IMR-90 (cell line): Measurements from ENCODE around the gene RPS6KA2. TPM values are rescaled to one million over a fixed set of nuclear protein-coding genes. Genes with fewer than 3 reads are reported as not detected.

ENCODE experiments used
- ATAC-seq: fragments of 200-7000 bp; cut with Tn5 transposase; 2 replicates; pipeline ENCODE4 v1.9.1; 2020; ENCODE audit warnings: low read depth, mild to moderate bottlenecking, moderate library complexity
- BruUV-seq: library from RNA; stranded (reverse); fragments of 400-500 nt; replicated peaks from 2 replicates; lab custom pipeline; 2021; lab: Mats Ljungman, UMichigan
- CTCF ChIA-PET: fragments of 300-600 bp; formaldehyde crosslinking; extraction: SDS; loops from one replicate; lab custom pipeline; 2021; ENCODE audit warnings: antibody characterized with exemption; lab: Yijun Ruan, JAX
- POLR2A ChIA-PET: fragments of 300-600 bp; sonication (Branson Sonifier 250); formaldehyde crosslinking; loops from one replicate; lab custom pipeline; 2022; ENCODE audit warnings: antibody characterized with exemption; ENCODE audit not compliant: unreplicated experiment; lab: Charles Lee
- DNase-seq: peaks from one replicate; pipeline ENCODE4 v3.0.0; 2013
- H2AFZ ChIP-seq: replicated peaks from 2 replicates; pipeline ENCODE3; 2013; ENCODE audit warnings: low read length, mild to moderate bottlenecking; ENCODE audit not compliant: poor library complexity
- H2AK5ac ChIP-seq: 2 replicates; pipeline ENCODE4 v1.6.1; 2013; ENCODE audit warnings: low read depth, low read length, inconsistent platforms
- H2AK9ac ChIP-seq: replicated peaks from 2 replicates; pipeline ENCODE3; 2013; ENCODE audit warnings: mild to moderate bottlenecking, low read depth, low read length, moderate library complexity; ENCODE audit not compliant: poor library complexity
- H2BK120ac ChIP-seq: 2 replicates; pipeline ENCODE4 v1.6.1; 2013; ENCODE audit warnings: low read depth, low read length, inconsistent platforms
- H2BK15ac ChIP-seq: 3 replicates; pipeline ENCODE4 v1.6.1; 2013; ENCODE audit warnings: low read depth, low read length, inconsistent platforms
- H2BK20ac ChIP-seq: 2 replicates; pipeline ENCODE4 v1.6.1; 2013; ENCODE audit warnings: low read depth, mild to moderate bottlenecking, inconsistent platforms, low read length, moderate library complexity
- H2BK5ac ChIP-seq: 2 replicates; pipeline ENCODE4 v1.6.1; 2013; ENCODE audit warnings: mild to moderate bottlenecking, low read depth, low read length, inconsistent platforms; ENCODE audit not compliant: poor library complexity, severe bottlenecking
- H3K14ac ChIP-seq: replicated peaks from 2 replicates; pipeline ENCODE4 v1.6.1; 2013; ENCODE audit warnings: low read depth, low read length, inconsistent platforms
- H3K18ac ChIP-seq: 2 replicates; pipeline ENCODE4 v1.6.1; 2013; ENCODE audit warnings: low read depth, low read length, control low read depth
- H3K23ac ChIP-seq: 2 replicates; pipeline ENCODE4 v1.6.1; 2013; ENCODE audit warnings: low read depth, low read length, inconsistent platforms
- H3K27ac ChIP-seq: 2 replicates; pipeline ENCODE4 v1.5.1; 2013; ENCODE audit warnings: mild to moderate bottlenecking, control low read depth, low read length; ENCODE audit not compliant: insufficient read depth
- H3K27me3 ChIP-seq: 2 replicates; pipeline ENCODE4 v1.6.1; 2013; ENCODE audit warnings: low read length; ENCODE audit not compliant: control insufficient read depth, insufficient read depth
- H3K36me3 ChIP-seq: 2 replicates; pipeline ENCODE4 v1.6.1; 2013; ENCODE audit warnings: low read length, mixed read lengths; ENCODE audit not compliant: control insufficient read depth, insufficient read depth
- H3K4ac ChIP-seq: 2 replicates; pipeline ENCODE4 v1.6.1; 2013; ENCODE audit warnings: low read depth, low read length, inconsistent platforms
- H3K4me1 ChIP-seq: 2 replicates; pipeline ENCODE4 v1.6.1; 2013; ENCODE audit warnings: low read length, mixed read lengths; ENCODE audit not compliant: control insufficient read depth, insufficient read depth
- H3K4me2 ChIP-seq: 2 replicates; pipeline ENCODE4 v1.6.1; 2013; ENCODE audit warnings: low read depth, mild to moderate bottlenecking, control low read depth, low read length, moderate library complexity
- H3K4me3 ChIP-seq: 2 replicates; pipeline ENCODE4 v1.5.1; 2013; ENCODE audit warnings: low read depth, mild to moderate bottlenecking, control low read depth, low read length, moderate library complexity; ENCODE audit not compliant: insufficient read depth
- H3K56ac ChIP-seq: 2 replicates; pipeline ENCODE4 v1.6.1; 2013; ENCODE audit warnings: low read length, inconsistent platforms; ENCODE audit not compliant: insufficient read depth; ENCODE audit errors: extremely low read depth
- H3K79me1 ChIP-seq, 2 experiments: 2 replicates each; pipeline ENCODE4 v1.6.1; 2013; ENCODE audit warnings: low read length in 2 of 2, inconsistent platforms in 1 of 2, low read depth in 1 of 2
- H3K9ac ChIP-seq: 2 replicates; pipeline ENCODE4 v1.6.1; 2013; ENCODE audit warnings: low read depth, low read length, control low read depth
- H3K9me1 ChIP-seq: 2 replicates; pipeline ENCODE4 v1.6.1; 2013; ENCODE audit warnings: low read length, inconsistent platforms; ENCODE audit not compliant: insufficient read depth
- H3K9me3 ChIP-seq: 2 replicates; pipeline ENCODE4 v1.6.1; 2013; ENCODE audit warnings: low read length; ENCODE audit not compliant: control insufficient read depth, insufficient read depth
- H4K20me1 ChIP-seq: 2 replicates; pipeline ENCODE4 v1.6.1; 2013; ENCODE audit warnings: low read length, inconsistent platforms; ENCODE audit not compliant: insufficient read depth
- H4K5ac ChIP-seq: 2 replicates; pipeline ENCODE4 v1.6.1; 2013; ENCODE audit warnings: mild to moderate bottlenecking, low read depth, low read length, control low read depth
- H4K8ac ChIP-seq, 2 experiments: 2 replicates each; pipeline ENCODE4 v1.6.1; 2013; ENCODE audit warnings: low read depth in 2 of 2, low read length in 2 of 2, control low read depth in 1 of 2, inconsistent platforms in 1 of 2
- H4K91ac ChIP-seq: 2 replicates; pipeline ENCODE4 v1.6.1; 2013; ENCODE audit warnings: low read depth, low read length, inconsistent platforms; ENCODE audit not compliant: insufficient read depth
- BHLHE40 ChIP-seq: fragments of 150-350 bp; IDR thresholded peaks from 2 replicates; pipeline ENCODE4 v1.6.1; 2016; ENCODE audit warnings: mild to moderate bottlenecking, low read depth, low read length
- CEBPB ChIP-seq: IDR thresholded peaks from 2 replicates; pipeline ENCODE4 v1.6.1; 2012; ENCODE audit warnings: low read depth, low read length, improper control_type of control experiment
- CHD1 ChIP-seq: IDR thresholded peaks from 2 replicates; pipeline ENCODE4 v1.6.1; 2012; ENCODE audit warnings: low read depth, low read length, improper control_type of control experiment
- FOS ChIP-seq: fragments of 150-350 bp; IDR thresholded peaks from 2 replicates; pipeline ENCODE4 v1.6.1; 2016; ENCODE audit warnings: low read depth, low read length
- MAFK ChIP-seq: IDR thresholded peaks from 2 replicates; pipeline ENCODE4 v1.6.1; 2012; ENCODE audit warnings: low read depth, low read length, improper control_type of control experiment
- MAZ ChIP-seq: IDR thresholded peaks from 2 replicates; pipeline ENCODE4 v1.6.1; 2012; ENCODE audit warnings: low read depth, mild to moderate bottlenecking, low read length, improper control_type of control experiment, moderate library complexity, borderline replicate concordance
- MXI1 ChIP-seq: IDR thresholded peaks from 2 replicates; pipeline ENCODE4 v1.6.1; 2012; ENCODE audit warnings: low read depth, mild to moderate bottlenecking, low read length, moderate library complexity, borderline replicate concordance
- NFE2L2 ChIP-seq: fragments of 150-350 bp; IDR thresholded peaks from 2 replicates; pipeline ENCODE4 v1.6.1; 2016; ENCODE audit warnings: low read depth, mild to moderate bottlenecking, low read length
- POLR2A ChIP-seq: IDR thresholded peaks from 2 replicates; pipeline ENCODE4 v1.6.1; 2012; ENCODE audit warnings: mild to moderate bottlenecking, low read depth, low read length
- RAD21 ChIP-seq: IDR thresholded peaks from 2 replicates; pipeline ENCODE4 v1.6.1; 2012; ENCODE audit warnings: low read length, improper control_type of control experiment
- RCOR1 ChIP-seq: IDR thresholded peaks from 2 replicates; pipeline ENCODE4 v1.6.1; 2012; ENCODE audit warnings: mild to moderate bottlenecking, low read length, improper control_type of control experiment; ENCODE audit not compliant: insufficient replicate concordance
- RFX5 ChIP-seq: IDR thresholded peaks from 2 replicates; pipeline ENCODE4 v1.8.0; 2012; ENCODE audit warnings: low read depth, mild to moderate bottlenecking, low read length, moderate library complexity
- SMC3 ChIP-seq: fragments of 150-350 bp; IDR thresholded peaks from 2 replicates; pipeline ENCODE4 v1.6.1; 2016; ENCODE audit warnings: low read depth, mild to moderate bottlenecking, antibody characterized with exemption, low read length, moderate library complexity
- WGBS, 2 experiments: methylation state at CpG; one replicate each; pipeline versions ENCODE4 v1.1.5 to v1.1.7; 2013; ENCODE audit warnings: missing lambda C conversion rate in 2 of 2; ENCODE audit not compliant: insufficient read length in 1 of 2; ENCODE audit errors: extremely low coverage in 2 of 2; 5-methylcytosine and 5-hydroxymethylcytosine counted together
- dilution Hi-C: fragments of 300-500 bp; cut with HindIII; formaldehyde crosslinking; loops from one replicate; pipeline ENCODE4 v1.14.3; 2018; ENCODE audit warnings: low sequenced_read_pairs; ENCODE audit not compliant: unreplicated experiment
- in situ Hi-C: fragments of 300-500 bp; cut with MboI; formaldehyde crosslinking; loops from 3 replicates; pipeline ENCODE4 v1.14.3; 2019; ENCODE audit warnings: low sequenced_read_pairs, inconsistent platforms, mixed read lengths
- intact Hi-C: fragments of 100-400 bp; cut with micrococcal nuclease; formaldehyde crosslinking; loops from 2 replicates; pipeline ENCODE4 v1.10.0; 2022
- polyA plus RNA-seq, 3 experiments: library from polyadenylated mRNA; depleted of rRNA; stranded (reverse); fragments of >200 nt; gene quantifications; 2 replicates each; pipeline ENCODE4 v1.2.3, GENCODE V29; 2012; ENCODE audit warnings: low replicate concordance in 1 of 3
- total RNA-seq: library from RNA; depleted of rRNA; stranded (reverse); fragments of >200 nt; gene quantifications from 2 replicates; pipeline ENCODE4 v1.2.3, GENCODE V29; 2012
- TF ChIP-seq, protein P1 (sequence below): fragments of 150-350 bp; IDR thresholded peaks from 2 replicates; pipeline ENCODE4 v1.6.1; 2016; ENCODE audit warnings: low read depth, mild to moderate bottlenecking, low read length, moderate library complexity, borderline replicate concordance
- TF ChIP-seq, protein P2 (sequence below): conservative IDR thresholded peaks from 2 replicates; pipeline ENCODE4 v1.5.1; 2012; ENCODE audit warnings: mild to moderate bottlenecking, low read depth, low read length, improper control_type of control experiment
- TF ChIP-seq, protein P3 (sequence below): fragments of 150-350 bp; IDR thresholded peaks from 2 replicates; pipeline ENCODE4 v1.6.1; 2017; ENCODE audit warnings: mild to moderate bottlenecking, antibody characterized with exemption, low read length, low read depth

RPS6KA2 gene
- total and polyA plus RNA-seq, 2 of the 4 experiments (the other 2 are of a cell fraction): 26.9 to 31.3 TPM

DNA sequence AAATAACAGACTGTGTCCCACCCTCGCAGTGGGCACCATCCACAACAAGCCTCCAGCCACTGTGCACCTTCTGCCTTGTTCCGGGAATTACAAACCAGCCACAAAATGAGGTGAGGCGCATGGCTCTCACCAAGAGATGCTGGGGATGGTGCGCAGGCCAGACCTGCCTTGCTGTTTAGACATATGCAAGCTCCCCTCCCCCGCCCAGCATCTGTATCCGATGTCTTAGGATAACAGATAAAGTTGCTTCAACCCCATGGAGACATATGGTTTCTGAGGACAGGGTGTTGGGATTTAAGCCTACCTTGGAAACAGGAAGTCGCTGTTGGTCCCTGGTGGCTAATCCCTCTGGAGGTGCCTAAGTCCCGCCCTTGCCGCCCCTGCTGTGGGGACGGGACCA lies 194.0 kb downstream of the RPS6KA2 start:
- peaks cover 52% of the 10 kb centered on the region for H3K36me3 ChIP-seq
- H2AK9ac ChIP-seq: no peak overlapping the region
- no peak overlapping the region for H2BK15ac ChIP-seq
- no peak overlapping the region for H3K23ac ChIP-seq
- H2BK20ac ChIP-seq: no peak overlapping the region
- H3K4me1 ChIP-seq: no peaks in the 10 kb centered on the region
- H3K18ac ChIP-seq: no peak overlapping the region
- H2BK120ac ChIP-seq: no peak overlapping the region
- intact Hi-C loops: no loop called here
- no peak overlapping the region for H2BK5ac ChIP-seq
- ChIA-PET POLR2A (no interaction called here), CTCF (no interaction called here)
- H3K9me1 ChIP-seq: no peaks in the 10 kb centered on the region
- in situ Hi-C loops: no loop called here
- no peak overlapping the region for H4K8ac ChIP-seq
- no peak overlapping the region for H3K4me2 ChIP-seq
- H3K4me3 ChIP-seq: no peak overlapping the region
- H4K91ac ChIP-seq: no peak overlapping the region
- no peaks in the 10 kb centered on the region for H3K9me3 ChIP-seq
- WGBS, 2 experiments: 83% methylated on average over 1 of the region's 10 CpGs; no CpG with 5 or more reads in 1 of the 2 experiments
- no peaks in the 10 kb centered on the region for H4K20me1 ChIP-seq
- no peak overlapping the region for H3K9ac ChIP-seq
- no peak overlapping the region for H4K5ac ChIP-seq
- no peak for TF ChIP-seq MXI1
- no peak for TF ChIP-seq CEBPB
- TF ChIP-seq, protein P1, sequence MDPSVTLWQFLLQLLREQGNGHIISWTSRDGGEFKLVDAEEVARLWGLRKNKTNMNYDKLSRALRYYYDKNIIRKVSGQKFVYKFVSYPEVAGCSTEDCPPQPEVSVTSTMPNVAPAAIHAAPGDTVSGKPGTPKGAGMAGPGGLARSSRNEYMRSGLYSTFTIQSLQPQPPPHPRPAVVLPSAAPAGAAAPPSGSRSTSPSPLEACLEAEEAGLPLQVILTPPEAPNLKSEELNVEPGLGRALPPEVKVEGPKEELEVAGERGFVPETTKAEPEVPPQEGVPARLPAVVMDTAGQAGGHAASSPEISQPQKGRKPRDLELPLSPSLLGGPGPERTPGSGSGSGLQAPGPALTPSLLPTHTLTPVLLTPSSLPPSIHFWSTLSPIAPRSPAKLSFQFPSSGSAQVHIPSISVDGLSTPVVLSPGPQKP: no peak
- no peak for TF ChIP-seq BHLHE40
- TF ChIP-seq MAZ: no peak
- no peak for TF ChIP-seq FOS
- no peak for TF ChIP-seq SMC3
- no peak for TF ChIP-seq CHD1
- TF ChIP-seq RCOR1: no peak
- TF ChIP-seq MAFK: no peak
- TF ChIP-seq, protein P2, sequence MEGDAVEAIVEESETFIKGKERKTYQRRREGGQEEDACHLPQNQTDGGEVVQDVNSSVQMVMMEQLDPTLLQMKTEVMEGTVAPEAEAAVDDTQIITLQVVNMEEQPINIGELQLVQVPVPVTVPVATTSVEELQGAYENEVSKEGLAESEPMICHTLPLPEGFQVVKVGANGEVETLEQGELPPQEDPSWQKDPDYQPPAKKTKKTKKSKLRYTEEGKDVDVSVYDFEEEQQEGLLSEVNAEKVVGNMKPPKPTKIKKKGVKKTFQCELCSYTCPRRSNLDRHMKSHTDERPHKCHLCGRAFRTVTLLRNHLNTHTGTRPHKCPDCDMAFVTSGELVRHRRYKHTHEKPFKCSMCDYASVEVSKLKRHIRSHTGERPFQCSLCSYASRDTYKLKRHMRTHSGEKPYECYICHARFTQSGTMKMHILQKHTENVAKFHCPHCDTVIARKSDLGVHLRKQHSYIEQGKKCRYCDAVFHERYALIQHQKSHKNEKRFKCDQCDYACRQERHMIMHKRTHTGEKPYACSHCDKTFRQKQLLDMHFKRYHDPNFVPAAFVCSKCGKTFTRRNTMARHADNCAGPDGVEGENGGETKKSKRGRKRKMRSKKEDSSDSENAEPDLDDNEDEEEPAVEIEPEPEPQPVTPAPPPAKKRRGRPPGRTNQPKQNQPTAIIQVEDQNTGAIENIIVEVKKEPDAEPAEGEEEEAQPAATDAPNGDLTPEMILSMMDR: no peak
- no peak for TF ChIP-seq NFE2L2
- no peak for TF ChIP-seq POLR2A
- TF ChIP-seq, protein P3, sequence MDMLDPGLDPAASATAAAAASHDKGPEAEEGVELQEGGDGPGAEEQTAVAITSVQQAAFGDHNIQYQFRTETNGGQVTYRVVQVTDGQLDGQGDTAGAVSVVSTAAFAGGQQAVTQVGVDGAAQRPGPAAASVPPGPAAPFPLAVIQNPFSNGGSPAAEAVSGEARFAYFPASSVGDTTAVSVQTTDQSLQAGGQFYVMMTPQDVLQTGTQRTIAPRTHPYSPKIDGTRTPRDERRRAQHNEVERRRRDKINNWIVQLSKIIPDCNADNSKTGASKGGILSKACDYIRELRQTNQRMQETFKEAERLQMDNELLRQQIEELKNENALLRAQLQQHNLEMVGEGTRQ: no peak
- TF ChIP-seq RFX5: no peak
- TF ChIP-seq RAD21: no peak
- no peak overlapping the region for H3K14ac ChIP-seq
- ATAC-seq (no peak), DNase-seq (no peak)
- no peak overlapping the region for H3K56ac ChIP-seq
- BruUV-seq: no TSS peak
- no peaks in the 10 kb centered on the region for H3K79me1 ChIP-seq
- no peak overlapping the region for H2AK5ac ChIP-seq
- no peaks in the 10 kb centered on the region for H3K27me3 ChIP-seq
- no peak overlapping the region for H3K27ac ChIP-seq
- H2AFZ ChIP-seq: no peak overlapping the region
- dilution Hi-C loops: no loop called here
- H3K4ac ChIP-seq: no peak overlapping the region
